Measurements from ENCODE around the gene NANOS2. TPM values are rescaled to one million over a fixed set of nuclear protein-coding genes. Genes with fewer than 3 reads are reported as not detected.
A peak's percentile ranks its signal among the peaks of the same experiment; 100 is the strongest.

The NANOS2 gene
- total and polyA plus RNA-seq, 9 of the 15 experiments (the other 6 are each of a cell fraction or from before 2014, with no cell fraction given), result not detected

DNA sequence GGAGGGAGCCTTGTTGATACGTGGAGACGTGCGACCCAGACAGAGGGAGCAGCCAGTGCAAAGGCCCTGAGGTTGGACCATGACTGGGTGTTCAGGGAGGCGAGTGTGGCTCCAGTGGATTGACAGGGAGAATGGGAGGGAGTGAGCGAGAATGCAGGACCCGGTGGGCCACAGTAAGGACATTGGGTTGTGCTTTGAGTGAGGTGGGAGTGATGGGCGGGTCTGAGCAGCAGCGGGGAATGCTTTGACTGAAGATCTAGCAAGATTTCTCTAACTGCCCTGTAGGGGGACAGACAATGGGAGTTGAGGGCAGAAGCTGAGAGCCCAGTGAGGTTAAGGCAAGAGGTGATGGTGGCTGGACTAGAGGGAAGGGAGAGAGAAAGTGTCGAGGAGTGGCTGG is 7.7 kb upstream of the NANOS2 start:
- H3K9me1 ChIP-seq (ENCODE audit: control insufficient read depth, insufficient read depth, low read length), result no peaks in the 10 kb centered on the region
- no peak overlapping the region for H3K27ac ChIP-seq (ENCODE audit: extremely low read depth, low read depth, low read length)
- H3K9ac ChIP-seq (ENCODE audit: insufficient read depth in 1 of 2, low read depth in 2 of 2, low read length in 2 of 2), result no peak overlapping the region
- H3K36me3 ChIP-seq (ENCODE audit: control insufficient read depth, insufficient read depth, low read length), result no peaks in the 10 kb centered on the region
- H3K27me3 ChIP-seq (ENCODE audit: control insufficient read depth in 2 of 2, insufficient read depth in 2 of 2, low read length in 2 of 2), result peaks cover 13 to 17% of the 10 kb centered on the region in 2 experiments; a peak in 4 of 5 replicates
- in situ Hi-C loops (cut with MboI), result no loop called here
- DNase-seq (ENCODE audit: extremely low read depth in 1 of 4, low spot score in 3 of 4) (peak in 3 of 4 experiments; percentile 34 to 47 (median 39)), ATAC-seq (peak; percentile 86), FAIRE-seq (peak; percentile 84)
- H3K9me3 ChIP-seq (replicated peaks; ENCODE audit: control insufficient read depth, insufficient read depth, low read depth, low read length), result no peaks in the 10 kb centered on the region
- no TSS peak for BruUV-seq (replicated peaks)
- H4K20me1 ChIP-seq (replicated peaks; ENCODE audit: control insufficient read depth, insufficient read depth, low read length), result no peaks in the 10 kb centered on the region
- POLR2A ChIA-PET, result interaction anchor here (0.6 kb wide), 2 partner anchors 43 to 73 kb away, joined by 3 read pairs; partner anchors contain the start of gene CCDC61
- WGBS (ENCODE audit: insufficient coverage, low coverage, missing lambda C conversion rate), result 30% methylated on average over 9 of the region's 9 CpGs
- intact Hi-C loops (cut with micrococcal nuclease), result no loop called here
- peaks cover 7 to 9% of the 10 kb centered on the region in 2 experiments; a peak in 4 of 5 replicates for H3K4me1 ChIP-seq (replicated peaks in 1 of 2; ENCODE audit: control insufficient read depth in 2 of 2, insufficient read depth in 2 of 2, low read length in 2 of 2)
- no peak overlapping the region for H2AFZ ChIP-seq (ENCODE audit: low read depth, low read length)
- H3K79me2 ChIP-seq (ENCODE audit: control insufficient read depth, insufficient read depth, low read length), result no peaks in the 10 kb centered on the region
- no peak overlapping the region for H3K4me2 ChIP-seq (ENCODE audit: insufficient read depth, low read length)
- CTCF ChIA-PET (ENCODE audit: low intra/inter-chr PET ratio), result no interaction called here
- H3K4me3 ChIP-seq, result no peak overlapping the region
- TF ChIP-seq, protein P1, sequence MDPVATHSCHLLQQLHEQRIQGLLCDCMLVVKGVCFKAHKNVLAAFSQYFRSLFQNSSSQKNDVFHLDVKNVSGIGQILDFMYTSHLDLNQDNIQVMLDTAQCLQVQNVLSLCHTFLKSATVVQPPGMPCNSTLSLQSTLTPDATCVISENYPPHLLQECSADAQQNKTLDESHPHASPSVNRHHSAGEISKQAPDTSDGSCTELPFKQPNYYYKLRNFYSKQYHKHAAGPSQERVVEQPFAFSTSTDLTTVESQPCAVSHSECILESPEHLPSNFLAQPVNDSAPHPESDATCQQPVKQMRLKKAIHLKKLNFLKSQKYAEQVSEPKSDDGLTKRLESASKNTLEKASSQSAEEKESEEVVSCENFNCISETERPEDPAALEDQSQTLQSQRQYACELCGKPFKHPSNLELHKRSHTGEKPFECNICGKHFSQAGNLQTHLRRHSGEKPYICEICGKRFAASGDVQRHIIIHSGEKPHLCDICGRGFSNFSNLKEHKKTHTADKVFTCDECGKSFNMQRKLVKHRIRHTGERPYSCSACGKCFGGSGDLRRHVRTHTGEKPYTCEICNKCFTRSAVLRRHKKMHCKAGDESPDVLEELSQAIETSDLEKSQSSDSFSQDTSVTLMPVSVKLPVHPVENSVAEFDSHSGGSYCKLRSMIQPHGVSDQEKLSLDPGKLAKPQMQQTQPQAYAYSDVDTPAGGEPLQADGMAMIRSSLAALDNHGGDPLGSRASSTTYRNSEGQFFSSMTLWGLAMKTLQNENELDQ (CRISPR knock-in tag; IDR thresholded peaks at IDR 0.05; ENCODE audit: borderline replicate concordance), result no peak
- TF ChIP-seq DMBX1 (CRISPR knock-in tag; IDR thresholded peaks at IDR 0.05; ENCODE audit: borderline replicate concordance) (no peak), STAT5A (IDR thresholded peaks at IDR 0.05; ENCODE audit: borderline replicate concordance, low read length) (no peak), ZFP30 (CRISPR knock-in tag; IDR thresholded peaks at IDR 0.05; ENCODE audit: borderline replicate concordance) (no peak), ZNF212 (CRISPR knock-in tag; IDR thresholded peaks at IDR 0.05) (no peak), ESRRA (IDR thresholded peaks at IDR 0.05; ENCODE audit: borderline replicate concordance, low read depth) (no peak), PML (IDR thresholded peaks at IDR 0.05; ENCODE audit: low read length) (no peak), POLR2H (tag; IDR thresholded peaks at IDR 0.05; ENCODE audit: low read depth) (no peak), RBM25 (IDR thresholded peaks at IDR 0.05; ENCODE audit: low read depth, low read length, severe bottlenecking) (peak; percentile 20), GTF2E2 (tag; IDR thresholded peaks at IDR 0.05) (no peak), NUFIP1 (IDR thresholded peaks at IDR 0.05; ENCODE audit: partially characterized antibody) (no peak)
- TF ChIP-seq, protein P2, sequence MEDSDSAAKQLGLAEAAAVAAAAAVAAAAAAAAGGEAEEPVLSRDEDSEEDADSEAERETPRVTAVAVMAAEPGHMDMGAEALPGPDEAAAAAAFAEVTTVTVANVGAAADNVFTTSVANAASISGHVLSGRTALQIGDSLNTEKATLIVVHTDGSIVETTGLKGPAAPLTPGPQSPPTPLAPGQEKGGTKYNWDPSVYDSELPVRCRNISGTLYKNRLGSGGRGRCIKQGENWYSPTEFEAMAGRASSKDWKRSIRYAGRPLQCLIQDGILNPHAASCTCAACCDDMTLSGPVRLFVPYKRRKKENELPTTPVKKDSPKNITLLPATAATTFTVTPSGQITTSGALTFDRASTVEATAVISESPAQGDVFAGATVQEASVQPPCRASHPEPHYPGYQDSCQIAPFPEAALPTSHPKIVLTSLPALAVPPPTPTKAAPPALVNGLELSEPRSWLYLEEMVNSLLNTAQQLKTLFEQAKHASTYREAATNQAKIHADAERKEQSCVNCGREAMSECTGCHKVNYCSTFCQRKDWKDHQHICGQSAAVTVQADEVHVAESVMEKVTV (CRISPR knock-in tag; IDR thresholded peaks at IDR 0.05), result no peak
- TF ChIP-seq, protein P3, sequence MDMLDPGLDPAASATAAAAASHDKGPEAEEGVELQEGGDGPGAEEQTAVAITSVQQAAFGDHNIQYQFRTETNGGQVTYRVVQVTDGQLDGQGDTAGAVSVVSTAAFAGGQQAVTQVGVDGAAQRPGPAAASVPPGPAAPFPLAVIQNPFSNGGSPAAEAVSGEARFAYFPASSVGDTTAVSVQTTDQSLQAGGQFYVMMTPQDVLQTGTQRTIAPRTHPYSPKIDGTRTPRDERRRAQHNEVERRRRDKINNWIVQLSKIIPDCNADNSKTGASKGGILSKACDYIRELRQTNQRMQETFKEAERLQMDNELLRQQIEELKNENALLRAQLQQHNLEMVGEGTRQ (CRISPR knock-in tag; IDR thresholded peaks at IDR 0.05), result no peak
- TF ChIP-seq, protein P4, sequence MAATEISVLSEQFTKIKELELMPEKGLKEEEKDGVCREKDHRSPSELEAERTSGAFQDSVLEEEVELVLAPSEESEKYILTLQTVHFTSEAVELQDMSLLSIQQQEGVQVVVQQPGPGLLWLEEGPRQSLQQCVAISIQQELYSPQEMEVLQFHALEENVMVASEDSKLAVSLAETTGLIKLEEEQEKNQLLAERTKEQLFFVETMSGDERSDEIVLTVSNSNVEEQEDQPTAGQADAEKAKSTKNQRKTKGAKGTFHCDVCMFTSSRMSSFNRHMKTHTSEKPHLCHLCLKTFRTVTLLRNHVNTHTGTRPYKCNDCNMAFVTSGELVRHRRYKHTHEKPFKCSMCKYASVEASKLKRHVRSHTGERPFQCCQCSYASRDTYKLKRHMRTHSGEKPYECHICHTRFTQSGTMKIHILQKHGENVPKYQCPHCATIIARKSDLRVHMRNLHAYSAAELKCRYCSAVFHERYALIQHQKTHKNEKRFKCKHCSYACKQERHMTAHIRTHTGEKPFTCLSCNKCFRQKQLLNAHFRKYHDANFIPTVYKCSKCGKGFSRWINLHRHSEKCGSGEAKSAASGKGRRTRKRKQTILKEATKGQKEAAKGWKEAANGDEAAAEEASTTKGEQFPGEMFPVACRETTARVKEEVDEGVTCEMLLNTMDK (IDR thresholded peaks at IDR 0.05; ENCODE audit: borderline replicate concordance, insufficient read depth, low read depth, low read length, poor library complexity, severe bottlenecking), result peak; percentile 45

All from K562 (cell line).